HEK293 (cell line): Measurements from ENCODE around the gene ACIN1.
A peak's percentile ranks its signal among the peaks of the same experiment; 100 is the strongest.

ENCODE experiments used
- KLF10 ChIP-seq: fragments of 450-650 bp; IDR thresholded peaks from 2 replicates; pipeline ENCODE4 v1.5.1; 2018; ENCODE audit warnings: missing biosample characterization, mild to moderate bottlenecking, missing genetic modification characterization
- KLF16 ChIP-seq: fragments of 450-650 bp; formaldehyde crosslinking; IDR thresholded peaks from 2 replicates; pipeline ENCODE4 v1.5.1; 2017; ENCODE audit warnings: missing biosample characterization, missing genetic modification characterization
- MZF1 ChIP-seq: fragments of 450-650 bp; formaldehyde crosslinking; IDR thresholded peaks from 2 replicates; pipeline ENCODE4 v1.5.1; 2017; ENCODE audit warnings: missing biosample characterization, missing genetic modification characterization, borderline replicate concordance
- OSR2 ChIP-seq: fragments of 450-650 bp; formaldehyde crosslinking; IDR thresholded peaks from 2 replicates; pipeline ENCODE4 v1.5.1; 2016; ENCODE audit warnings: missing biosample characterization, missing genetic modification characterization
- OVOL3 ChIP-seq: fragments of 450-650 bp; formaldehyde crosslinking; IDR thresholded peaks from 2 replicates; pipeline ENCODE4 v1.5.1; 2016; ENCODE audit warnings: missing biosample characterization, missing genetic modification characterization
- PRDM1 ChIP-seq: fragments of 450-650 bp; formaldehyde crosslinking; IDR thresholded peaks from 2 replicates; pipeline ENCODE4; 2016; ENCODE audit warnings: missing biosample characterization, missing genetic modification characterization
- SALL2 ChIP-seq: fragments of 450-650 bp; formaldehyde crosslinking; IDR thresholded peaks from 2 replicates; pipeline ENCODE4 v1.5.0; 2017; ENCODE audit warnings: missing biosample characterization, mild to moderate bottlenecking, missing genetic modification characterization, borderline replicate concordance
- SP2 ChIP-seq: fragments of 450-650 bp; formaldehyde crosslinking; IDR thresholded peaks from 2 replicates; pipeline ENCODE4 v1.5.1; 2016; ENCODE audit warnings: missing biosample characterization, missing genetic modification characterization
- ZEB2 ChIP-seq: fragments of 450-650 bp; formaldehyde crosslinking; IDR thresholded peaks from 2 replicates; pipeline ENCODE4 v1.5.1; 2016; ENCODE audit warnings: missing biosample characterization, missing genetic modification characterization
- ZFHX2 ChIP-seq: fragments of 450-650 bp; formaldehyde crosslinking; conservative IDR thresholded peaks from 2 replicates; pipeline ENCODE4 v1.5.1; 2016; ENCODE audit warnings: missing biosample characterization, missing genetic modification characterization
- ZNF2 ChIP-seq: fragments of 450-650 bp; formaldehyde crosslinking; IDR thresholded peaks from 2 replicates; pipeline ENCODE4 v1.5.1; 2016; ENCODE audit warnings: missing biosample characterization, missing genetic modification characterization
- ZNF292 ChIP-seq: fragments of 450-650 bp; formaldehyde crosslinking; IDR thresholded peaks from 2 replicates; pipeline ENCODE4 v1.5.1; 2016; ENCODE audit warnings: low read depth, missing biosample characterization, missing genetic modification characterization, borderline replicate concordance
- ZNF302 ChIP-seq: fragments of 450-650 bp; formaldehyde crosslinking; IDR thresholded peaks from 2 replicates; pipeline ENCODE4 v1.5.1; 2016; ENCODE audit warnings: missing biosample characterization, missing genetic modification characterization, low read depth
- ZNF324 ChIP-seq: fragments of 450-650 bp; formaldehyde crosslinking; IDR thresholded peaks from 2 replicates; pipeline ENCODE4 v1.5.1; 2016; ENCODE audit warnings: missing biosample characterization, missing genetic modification characterization
- ZNF391 ChIP-seq: fragments of 450-650 bp; formaldehyde crosslinking; IDR thresholded peaks from 2 replicates; pipeline ENCODE4 v1.5.1; 2016; ENCODE audit warnings: low read depth, missing biosample characterization, missing genetic modification characterization, borderline replicate concordance
- ZNF404 ChIP-seq: fragments of 450-650 bp; formaldehyde crosslinking; IDR thresholded peaks from 2 replicates; pipeline ENCODE4 v1.5.1; 2017; ENCODE audit warnings: missing biosample characterization, missing genetic modification characterization
- ZNF501 ChIP-seq: fragments of 450-650 bp; formaldehyde crosslinking; IDR thresholded peaks from 2 replicates; pipeline ENCODE4 v1.5.1; 2016; ENCODE audit warnings: missing biosample characterization, missing genetic modification characterization
- ZNF530 ChIP-seq: fragments of 450-650 bp; formaldehyde crosslinking; IDR thresholded peaks from 2 replicates; pipeline ENCODE4 v1.5.1; 2016; ENCODE audit warnings: low read depth, missing biosample characterization, missing genetic modification characterization
- ZNF560 ChIP-seq: fragments of 450-650 bp; formaldehyde crosslinking; IDR thresholded peaks from 2 replicates; pipeline ENCODE4 v1.5.1; 2017; ENCODE audit warnings: missing biosample characterization, missing genetic modification characterization, borderline replicate concordance
- ZNF677 ChIP-seq: fragments of 450-650 bp; IDR thresholded peaks from 2 replicates; pipeline ENCODE4 v1.5.0; 2018; ENCODE audit warnings: missing biosample characterization, mild to moderate bottlenecking, missing genetic modification characterization, moderate library complexity
- ZNF830 ChIP-seq: fragments of 450-650 bp; IDR thresholded peaks from 2 replicates; pipeline ENCODE4 v1.5.0; 2018; ENCODE audit warnings: missing biosample characterization, missing genetic modification characterization, low read depth, mild to moderate bottlenecking, moderate library complexity
- ZSCAN23 ChIP-seq: fragments of 450-650 bp; formaldehyde crosslinking; IDR thresholded peaks from 2 replicates; pipeline ENCODE4 v1.5.1; 2016; ENCODE audit warnings: missing biosample characterization, missing genetic modification characterization
- TF ChIP-seq, protein P1 (sequence below): fragments of 450-650 bp; formaldehyde crosslinking; IDR thresholded peaks from 2 replicates; pipeline ENCODE4 v1.5.1; 2016; ENCODE audit warnings: missing biosample characterization, missing genetic modification characterization, low read depth
- TF ChIP-seq, protein P2 (sequence below): fragments of 450-650 bp; formaldehyde crosslinking; IDR thresholded peaks from 2 replicates; pipeline ENCODE4 v1.5.1; 2017; ENCODE audit warnings: missing biosample characterization, missing genetic modification characterization
- TF ChIP-seq, protein P3 (sequence below): fragments of 450-650 bp; formaldehyde crosslinking; IDR thresholded peaks from 2 replicates; pipeline ENCODE4 v1.5.1; 2016; ENCODE audit warnings: missing biosample characterization, missing genetic modification characterization
- TF ChIP-seq, protein P4 (sequence below): fragments of 450-650 bp; formaldehyde crosslinking; IDR thresholded peaks from 2 replicates; pipeline ENCODE4 v1.5.1; 2016; ENCODE audit warnings: missing biosample characterization, missing genetic modification characterization
- TF ChIP-seq, protein P5 (sequence below): fragments of 450-650 bp; formaldehyde crosslinking; IDR thresholded peaks from 2 replicates; pipeline ENCODE4 v1.5.1; 2016; ENCODE audit warnings: missing biosample characterization, missing genetic modification characterization

Gene ACIN1

DNA sequence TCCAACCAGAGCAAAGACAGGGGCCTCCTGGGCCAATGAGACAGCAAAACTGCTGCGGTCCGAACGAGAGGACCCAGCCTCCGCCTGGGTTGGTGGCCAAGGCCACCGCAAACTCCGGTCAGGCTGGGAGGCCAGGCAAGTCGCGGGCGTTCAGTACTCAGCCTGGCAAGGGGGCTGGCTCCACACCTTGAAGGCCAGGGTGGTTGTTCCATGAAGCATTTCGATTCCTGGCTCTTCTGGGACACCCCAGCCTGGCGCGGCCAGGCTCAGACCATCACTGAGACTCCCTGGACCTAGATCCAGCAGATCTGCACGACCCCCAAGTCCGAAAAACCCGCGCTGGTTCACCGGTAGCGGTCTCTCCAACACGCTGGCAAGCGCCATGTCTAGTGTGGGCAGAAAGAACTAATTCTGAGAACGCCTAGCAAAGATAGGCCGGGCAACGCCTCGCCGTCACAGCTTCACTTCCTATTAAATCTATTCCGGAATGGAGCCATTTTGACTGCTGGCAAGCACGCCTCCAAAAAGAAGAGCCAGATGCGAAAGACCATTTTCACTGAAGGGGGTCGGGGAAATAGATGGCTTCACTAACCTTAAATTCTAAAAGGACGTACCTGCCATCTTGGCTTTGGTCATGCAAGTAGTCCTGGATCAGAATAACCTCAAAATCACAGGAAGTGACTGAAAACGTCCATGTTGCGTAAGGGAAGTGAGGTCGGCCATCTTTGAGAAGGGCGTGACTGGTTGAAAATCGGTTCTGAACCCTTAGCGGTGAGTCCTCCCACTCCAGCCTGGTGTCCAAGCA, 60.2 kb downstream of the ACIN1 start, which contains the start of gene PSMB5 (continued):
- TF ChIP-seq ZSCAN23 (tag by site-specific recombination) (no peak), ZNF2 (0 out of 2 replicates have a peak, but pooled peaks have one; percentile 51), ZNF530 (tag by site-specific recombination) (no peak), ZFHX2 (tag by site-specific recombination) (peak; percentile 38; the same call in 1 of the 2 replicates), ZEB2 (peak; percentile 46; the same call in 1 of the 2 replicates), PRDM1 (no peak), ZNF560 (no peak), SALL2 (no peak), ZNF292 (tag by site-specific recombination) (no peak), OVOL3 (tag by site-specific recombination) (peak; percentile 36; the same call in 1 of the 2 replicates), ZNF324 (tag by site-specific recombination) (peak; percentile 46), KLF16 (tag by site-specific recombination) (peak; percentile 39), KLF10 (tag by site-specific recombination) (peak; percentile 54; the same call in 1 of the 2 replicates), MZF1 (no peak), ZNF404 (tag by site-specific recombination) (no peak), ZNF677 (tag by site-specific recombination) (no peak), OSR2 (tag by site-specific recombination) (0 out of 2 replicates have a peak, but pooled peaks have one; percentile 13), ZNF830 (no peak), ZNF391 (tag by site-specific recombination) (no peak), ZNF501 (tag by site-specific recombination) (no peak), ZNF302 (tag by site-specific recombination) (no peak), SP2 (tag by site-specific recombination) (peak; percentile 62)
- TF ChIP-seq, protein P1, sequence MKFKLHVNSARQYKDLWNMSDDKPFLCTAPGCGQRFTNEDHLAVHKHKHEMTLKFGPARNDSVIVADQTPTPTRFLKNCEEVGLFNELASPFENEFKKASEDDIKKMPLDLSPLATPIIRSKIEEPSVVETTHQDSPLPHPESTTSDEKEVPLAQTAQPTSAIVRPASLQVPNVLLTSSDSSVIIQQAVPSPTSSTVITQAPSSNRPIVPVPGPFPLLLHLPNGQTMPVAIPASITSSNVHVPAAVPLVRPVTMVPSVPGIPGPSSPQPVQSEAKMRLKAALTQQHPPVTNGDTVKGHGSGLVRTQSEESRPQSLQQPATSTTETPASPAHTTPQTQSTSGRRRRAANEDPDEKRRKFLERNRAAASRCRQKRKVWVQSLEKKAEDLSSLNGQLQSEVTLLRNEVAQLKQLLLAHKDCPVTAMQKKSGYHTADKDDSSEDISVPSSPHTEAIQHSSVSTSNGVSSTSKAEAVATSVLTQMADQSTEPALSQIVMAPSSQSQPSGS (tag by site-specific recombination), result no peak
- TF ChIP-seq, protein P2, sequence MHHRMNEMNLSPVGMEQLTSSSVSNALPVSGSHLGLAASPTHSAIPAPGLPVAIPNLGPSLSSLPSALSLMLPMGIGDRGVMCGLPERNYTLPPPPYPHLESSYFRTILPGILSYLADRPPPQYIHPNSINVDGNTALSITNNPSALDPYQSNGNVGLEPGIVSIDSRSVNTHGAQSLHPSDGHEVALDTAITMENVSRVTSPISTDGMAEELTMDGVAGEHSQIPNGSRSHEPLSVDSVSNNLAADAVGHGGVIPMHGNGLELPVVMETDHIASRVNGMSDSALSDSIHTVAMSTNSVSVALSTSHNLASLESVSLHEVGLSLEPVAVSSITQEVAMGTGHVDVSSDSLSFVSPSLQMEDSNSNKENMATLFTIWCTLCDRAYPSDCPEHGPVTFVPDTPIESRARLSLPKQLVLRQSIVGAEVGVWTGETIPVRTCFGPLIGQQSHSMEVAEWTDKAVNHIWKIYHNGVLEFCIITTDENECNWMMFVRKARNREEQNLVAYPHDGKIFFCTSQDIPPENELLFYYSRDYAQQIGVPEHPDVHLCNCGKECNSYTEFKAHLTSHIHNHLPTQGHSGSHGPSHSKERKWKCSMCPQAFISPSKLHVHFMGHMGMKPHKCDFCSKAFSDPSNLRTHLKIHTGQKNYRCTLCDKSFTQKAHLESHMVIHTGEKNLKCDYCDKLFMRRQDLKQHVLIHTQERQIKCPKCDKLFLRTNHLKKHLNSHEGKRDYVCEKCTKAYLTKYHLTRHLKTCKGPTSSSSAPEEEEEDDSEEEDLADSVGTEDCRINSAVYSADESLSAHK (tag by site-specific recombination), result no peak
- TF ChIP-seq, protein P3, sequence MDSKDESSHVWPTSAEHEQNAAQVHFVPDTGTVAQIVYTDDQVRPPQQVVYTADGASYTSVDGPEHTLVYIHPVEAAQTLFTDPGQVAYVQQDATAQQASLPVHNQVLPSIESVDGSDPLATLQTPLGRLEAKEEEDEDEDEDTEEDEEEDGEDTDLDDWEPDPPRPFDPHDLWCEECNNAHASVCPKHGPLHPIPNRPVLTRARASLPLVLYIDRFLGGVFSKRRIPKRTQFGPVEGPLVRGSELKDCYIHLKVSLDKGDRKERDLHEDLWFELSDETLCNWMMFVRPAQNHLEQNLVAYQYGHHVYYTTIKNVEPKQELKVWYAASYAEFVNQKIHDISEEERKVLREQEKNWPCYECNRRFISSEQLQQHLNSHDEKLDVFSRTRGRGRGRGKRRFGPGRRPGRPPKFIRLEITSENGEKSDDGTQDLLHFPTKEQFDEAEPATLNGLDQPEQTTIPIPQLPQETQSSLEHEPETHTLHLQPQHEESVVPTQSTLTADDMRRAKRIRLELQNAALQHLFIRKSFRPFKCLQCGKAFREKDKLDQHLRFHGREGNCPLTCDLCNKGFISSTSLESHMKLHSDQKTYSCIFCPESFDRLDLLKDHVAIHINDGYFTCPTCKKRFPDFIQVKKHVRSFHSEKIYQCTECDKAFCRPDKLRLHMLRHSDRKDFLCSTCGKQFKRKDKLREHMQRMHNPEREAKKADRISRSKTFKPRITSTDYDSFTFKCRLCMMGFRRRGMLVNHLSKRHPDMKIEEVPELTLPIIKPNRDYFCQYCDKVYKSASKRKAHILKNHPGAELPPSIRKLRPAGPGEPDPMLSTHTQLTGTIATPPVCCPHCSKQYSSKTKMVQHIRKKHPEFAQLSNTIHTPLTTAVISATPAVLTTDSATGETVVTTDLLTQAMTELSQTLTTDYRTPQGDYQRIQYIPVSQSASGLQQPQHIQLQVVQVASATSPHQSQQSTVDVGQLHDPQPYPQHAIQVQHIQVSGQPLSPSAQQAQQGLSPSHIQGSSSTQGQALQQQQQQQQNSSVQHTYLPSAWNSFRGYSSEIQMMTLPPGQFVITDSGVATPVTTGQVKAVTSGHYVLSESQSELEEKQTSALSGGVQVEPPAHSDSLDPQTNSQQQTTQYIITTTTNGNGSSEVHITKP (tag by site-specific recombination), result peak; percentile 94
- TF ChIP-seq, protein P4, sequence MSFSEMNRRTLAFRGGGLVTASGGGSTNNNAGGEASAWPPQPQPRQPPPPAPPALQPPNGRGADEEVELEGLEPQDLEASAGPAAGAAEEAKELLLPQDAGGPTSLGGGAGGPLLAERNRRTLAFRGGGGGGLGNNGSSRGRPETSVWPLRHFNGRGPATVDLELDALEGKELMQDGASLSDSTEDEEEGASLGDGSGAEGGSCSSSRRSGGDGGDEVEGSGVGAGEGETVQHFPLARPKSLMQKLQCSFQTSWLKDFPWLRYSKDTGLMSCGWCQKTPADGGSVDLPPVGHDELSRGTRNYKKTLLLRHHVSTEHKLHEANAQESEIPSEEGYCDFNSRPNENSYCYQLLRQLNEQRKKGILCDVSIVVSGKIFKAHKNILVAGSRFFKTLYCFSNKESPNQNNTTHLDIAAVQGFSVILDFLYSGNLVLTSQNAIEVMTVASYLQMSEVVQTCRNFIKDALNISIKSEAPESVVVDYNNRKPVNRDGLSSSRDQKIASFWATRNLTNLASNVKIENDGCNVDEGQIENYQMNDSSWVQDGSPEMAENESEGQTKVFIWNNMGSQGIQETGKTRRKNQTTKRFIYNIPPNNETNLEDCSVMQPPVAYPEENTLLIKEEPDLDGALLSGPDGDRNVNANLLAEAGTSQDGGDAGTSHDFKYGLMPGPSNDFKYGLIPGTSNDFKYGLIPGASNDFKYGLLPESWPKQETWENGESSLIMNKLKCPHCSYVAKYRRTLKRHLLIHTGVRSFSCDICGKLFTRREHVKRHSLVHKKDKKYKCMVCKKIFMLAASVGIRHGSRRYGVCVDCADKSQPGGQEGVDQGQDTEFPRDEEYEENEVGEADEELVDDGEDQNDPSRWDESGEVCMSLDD (tag by site-specific recombination), result no peak
- TF ChIP-seq, protein P5, sequence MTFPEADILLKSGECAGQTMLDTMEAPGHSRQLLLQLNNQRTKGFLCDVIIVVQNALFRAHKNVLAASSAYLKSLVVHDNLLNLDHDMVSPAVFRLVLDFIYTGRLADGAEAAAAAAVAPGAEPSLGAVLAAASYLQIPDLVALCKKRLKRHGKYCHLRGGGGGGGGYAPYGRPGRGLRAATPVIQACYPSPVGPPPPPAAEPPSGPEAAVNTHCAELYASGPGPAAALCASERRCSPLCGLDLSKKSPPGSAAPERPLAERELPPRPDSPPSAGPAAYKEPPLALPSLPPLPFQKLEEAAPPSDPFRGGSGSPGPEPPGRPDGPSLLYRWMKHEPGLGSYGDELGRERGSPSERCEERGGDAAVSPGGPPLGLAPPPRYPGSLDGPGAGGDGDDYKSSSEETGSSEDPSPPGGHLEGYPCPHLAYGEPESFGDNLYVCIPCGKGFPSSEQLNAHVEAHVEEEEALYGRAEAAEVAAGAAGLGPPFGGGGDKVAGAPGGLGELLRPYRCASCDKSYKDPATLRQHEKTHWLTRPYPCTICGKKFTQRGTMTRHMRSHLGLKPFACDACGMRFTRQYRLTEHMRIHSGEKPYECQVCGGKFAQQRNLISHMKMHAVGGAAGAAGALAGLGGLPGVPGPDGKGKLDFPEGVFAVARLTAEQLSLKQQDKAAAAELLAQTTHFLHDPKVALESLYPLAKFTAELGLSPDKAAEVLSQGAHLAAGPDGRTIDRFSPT (tag by site-specific recombination), result no peak; the same call in 1 of the 2 replicates
